WTC11 (cell line): Measurements from ENCODE around the gene CEP135. TPM values are rescaled to one million over a fixed set of nuclear protein-coding genes. Genes with fewer than 3 reads are reported as not detected.

Experiments
- ATAC-seq: fragments of 200-7000 bp; cut with Tn5 transposase; 2 replicates; pipeline ENCODE4 v1.10.0; 2021; ENCODE audit warnings: mild to moderate bottlenecking, moderate library complexity
- CTCF ChIA-PET: fragments of 300-600 bp; sonication (Branson Sonifier 250); formaldehyde crosslinking; loops from one replicate; lab custom pipeline; 2021; ENCODE audit warnings: antibody characterized with exemption; lab: Charles Lee
- POLR2A ChIA-PET: fragments of 350-600 bp; sonication (Branson Sonifier 250); formaldehyde crosslinking; loops from one replicate; lab custom pipeline; 2021; ENCODE audit warnings: antibody characterized with exemption; lab: Charles Lee
- DNase-seq: peaks from one replicate; pipeline ENCODE4 v3.0.0; 2021; ENCODE audit warnings: low spot score
- H3K27ac Mint-ChIP-seq: 2 replicates; pipeline ENCODE4 v1.8.0; 2021; ENCODE audit warnings: mixed read lengths
- H3K27me3 Mint-ChIP-seq: 2 replicates; pipeline ENCODE4 v1.8.0; 2021; ENCODE audit warnings: low read depth, mild to moderate bottlenecking, moderate library complexity, mixed read lengths
- H3K36me3 Mint-ChIP-seq: 2 replicates; pipeline ENCODE4 v1.8.0; 2021; ENCODE audit warnings: mixed read lengths
- H3K4me1 Mint-ChIP-seq: 2 replicates; pipeline ENCODE4 v1.8.0; 2022; ENCODE audit warnings: mixed read lengths
- H3K4me3 Mint-ChIP-seq: 2 replicates; pipeline ENCODE4 v1.8.0; 2021; ENCODE audit warnings: mild to moderate bottlenecking, moderate library complexity, mixed read lengths
- H3K9me3 Mint-ChIP-seq: 2 replicates; pipeline ENCODE4 v1.8.0; 2021; ENCODE audit warnings: mixed read lengths
- AR ChIP-seq: fragments of 250-450 bp; sonication (Bioruptor Pico); IDR thresholded peaks from 2 replicates; pipeline ENCODE4 v1.9.0; 2021; ENCODE audit warnings: mild to moderate bottlenecking
- ATF2 ChIP-seq: sonication (generic); formaldehyde crosslinking; IDR thresholded peaks from 2 replicates; pipeline ENCODE4 v1.8.1; 2022; ENCODE audit warnings: low read depth, missing genetic modification reagents, borderline replicate concordance
- ERG ChIP-seq: fragments of 250-450 bp; sonication (Bioruptor Pico); IDR thresholded peaks from 2 replicates; pipeline ENCODE4 v1.8.0; 2021; ENCODE audit warnings: mild to moderate bottlenecking
- FOXP1 ChIP-seq: sonication (generic); formaldehyde crosslinking; IDR thresholded peaks from 2 replicates; pipeline ENCODE4 v1.8.0; 2022; ENCODE audit warnings: missing genetic modification reagents, mild to moderate bottlenecking, moderate library complexity, borderline replicate concordance
- MLX ChIP-seq: sonication (generic); formaldehyde crosslinking; IDR thresholded peaks from 2 replicates; pipeline ENCODE4 v1.8.1; 2023; ENCODE audit warnings: mild to moderate bottlenecking, missing genetic modification reagents, moderate library complexity
- PRDM15 ChIP-seq: sonication (generic); formaldehyde crosslinking; IDR thresholded peaks from 2 replicates; pipeline ENCODE4 v1.8.0; 2022; ENCODE audit warnings: missing genetic modification reagents
- RORB ChIP-seq: fragments of 250-450 bp; sonication (Bioruptor Pico); IDR thresholded peaks from 2 replicates; pipeline ENCODE4 v1.9.0; 2021; ENCODE audit warnings: mild to moderate bottlenecking
- SMAD4 ChIP-seq: sonication (generic); formaldehyde crosslinking; IDR thresholded peaks from 2 replicates; pipeline ENCODE4 v1.8.0; 2022; ENCODE audit warnings: mild to moderate bottlenecking, missing genetic modification reagents
- STAT6 ChIP-seq: sonication (generic); formaldehyde crosslinking; conservative IDR thresholded peaks from 2 replicates; pipeline ENCODE4 v1.8.1; 2023; ENCODE audit warnings: mild to moderate bottlenecking, low read depth, missing genetic modification reagents, moderate library complexity
- TEAD4 ChIP-seq: sonication (generic); formaldehyde crosslinking; IDR thresholded peaks from 2 replicates; pipeline ENCODE4 v1.8.0; 2022; ENCODE audit warnings: mild to moderate bottlenecking, missing genetic modification reagents
- ZNF671 ChIP-seq: fragments of 250-450 bp; sonication (Bioruptor Pico); IDR thresholded peaks from 2 replicates; pipeline ENCODE4 v1.8.0; 2021; ENCODE audit warnings: mild to moderate bottlenecking
- total RNA-seq: library from RNA; stranded (reverse); gene quantifications from 3 replicates; pipeline ENCODE4 v1.2.3, GENCODE V29; 2021
- TF ChIP-seq, protein P1 (sequence below): sonication (generic); formaldehyde crosslinking; IDR thresholded peaks from 2 replicates; pipeline ENCODE4 v1.8.1; 2022; ENCODE audit warnings: low read depth, mild to moderate bottlenecking, moderate library complexity, missing genetic modification reagents, borderline replicate concordance
- TF ChIP-seq, protein P2 (sequence below): fragments of 250-450 bp; sonication (Bioruptor Pico); conservative IDR thresholded peaks from 2 replicates; pipeline ENCODE4 v1.9.0; 2021; ENCODE audit warnings: mild to moderate bottlenecking
- TF ChIP-seq, protein P3 (sequence below): sonication (generic); formaldehyde crosslinking; IDR thresholded peaks from 2 replicates; pipeline ENCODE4 v1.8.1; 2022; ENCODE audit warnings: mild to moderate bottlenecking, missing genetic modification reagents, moderate library complexity, borderline replicate concordance

CEP135 gene
- total RNA-seq, 1 experiment from 2014 or later, result 13.6 TPM

- no peaks in the 10 kb centered on the region for H3K36me3 Mint-ChIP-seq
- H3K27ac Mint-ChIP-seq, result peak overlapping the region; percentile 75
- DNase-seq (no peak), ATAC-seq (peak; percentile 56)
- no peaks in the 10 kb centered on the region for H3K27me3 Mint-ChIP-seq
- ChIA-PET CTCF (no interaction called here), POLR2A (no interaction called here)
- H3K4me1 Mint-ChIP-seq, result peaks cover 64% of the 10 kb centered on the region
- TF ChIP-seq PRDM15 (CRISPR knock-in tag) (peak; percentile 70), RORB (no peak), STAT6 (CRISPR knock-in tag) (no peak), ERG (CRISPR knock-in tag) (no peak)
- TF ChIP-seq, protein P1, sequence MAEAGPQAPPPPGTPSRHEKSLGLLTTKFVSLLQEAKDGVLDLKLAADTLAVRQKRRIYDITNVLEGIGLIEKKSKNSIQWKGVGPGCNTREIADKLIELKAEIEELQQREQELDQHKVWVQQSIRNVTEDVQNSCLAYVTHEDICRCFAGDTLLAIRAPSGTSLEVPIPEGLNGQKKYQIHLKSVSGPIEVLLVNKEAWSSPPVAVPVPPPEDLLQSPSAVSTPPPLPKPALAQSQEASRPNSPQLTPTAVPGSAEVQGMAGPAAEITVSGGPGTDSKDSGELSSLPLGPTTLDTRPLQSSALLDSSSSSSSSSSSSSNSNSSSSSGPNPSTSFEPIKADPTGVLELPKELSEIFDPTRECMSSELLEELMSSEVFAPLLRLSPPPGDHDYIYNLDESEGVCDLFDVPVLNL (CRISPR knock-in tag), result no peak
- peaks cover 7% of the 10 kb centered on the region for H3K9me3 Mint-ChIP-seq
- H3K4me3 Mint-ChIP-seq, result no peak overlapping the region
These were observed 106.6 kb downstream of the CEP135 start for GRCh38 chr4:56055027-56055977.

GRCh38 chr4:56055991-56056390 is 107.2 kb downstream of the CEP135 start:
- Mint-ChIP-seq H3K27me3 (no peaks in the 10 kb centered on the region), H3K9me3 (peaks cover 11% of the 10 kb centered on the region), H3K4me1 (peaks cover 59% of the 10 kb centered on the region), H3K36me3 (no peaks in the 10 kb centered on the region), H3K4me3 (no peak overlapping the region), H3K27ac (peak overlapping the region; percentile 54; the same call in 1 of the 2 replicates)
- ChIA-PET POLR2A (interaction anchor here (0.7 kb wide), 1 partner anchor 69 kb away, joined by 3 read pairs; no protein-coding TSS in a partner anchor), CTCF (no interaction called here)
- DNase-seq (no peak), ATAC-seq (no peak)
- TF ChIP-seq, protein P2, sequence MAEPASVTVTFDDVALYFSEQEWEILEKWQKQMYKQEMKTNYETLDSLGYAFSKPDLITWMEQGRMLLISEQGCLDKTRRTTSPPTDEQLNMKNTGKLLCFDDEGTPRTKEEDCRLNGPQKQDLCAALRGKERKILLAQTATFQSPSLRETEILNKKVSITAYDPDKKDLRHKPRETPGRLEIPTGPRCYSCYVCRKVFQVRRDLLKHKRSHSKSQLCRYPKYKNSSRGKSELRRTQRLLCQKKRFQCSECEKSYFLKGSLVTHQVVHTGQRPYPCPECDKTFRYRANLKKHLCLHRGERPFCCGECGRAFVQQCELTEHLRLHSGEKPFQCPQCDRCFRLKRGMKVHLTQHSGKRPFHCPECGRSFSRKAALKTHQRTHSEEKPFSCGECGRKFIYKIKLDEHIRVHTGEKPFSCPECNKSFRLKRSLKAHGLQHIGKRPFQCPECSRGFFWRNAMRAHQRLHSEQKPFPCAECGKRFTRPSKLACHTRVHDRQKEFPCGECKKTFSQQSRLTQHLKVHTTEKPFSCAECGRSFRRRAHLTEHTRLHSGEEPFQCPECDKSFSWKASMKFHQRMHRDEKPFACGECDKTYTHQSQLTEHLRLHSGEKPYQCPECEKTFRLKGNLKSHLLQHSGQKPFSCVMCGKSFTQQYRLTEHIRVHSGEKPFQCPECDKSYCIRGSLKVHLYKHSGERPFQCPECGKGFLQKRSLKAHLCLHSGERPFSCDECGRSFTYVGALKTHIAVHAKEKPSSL (CRISPR knock-in tag), result no peak
- TF ChIP-seq ZNF671 (CRISPR knock-in tag), result no peak
- TF ChIP-seq, protein P3, sequence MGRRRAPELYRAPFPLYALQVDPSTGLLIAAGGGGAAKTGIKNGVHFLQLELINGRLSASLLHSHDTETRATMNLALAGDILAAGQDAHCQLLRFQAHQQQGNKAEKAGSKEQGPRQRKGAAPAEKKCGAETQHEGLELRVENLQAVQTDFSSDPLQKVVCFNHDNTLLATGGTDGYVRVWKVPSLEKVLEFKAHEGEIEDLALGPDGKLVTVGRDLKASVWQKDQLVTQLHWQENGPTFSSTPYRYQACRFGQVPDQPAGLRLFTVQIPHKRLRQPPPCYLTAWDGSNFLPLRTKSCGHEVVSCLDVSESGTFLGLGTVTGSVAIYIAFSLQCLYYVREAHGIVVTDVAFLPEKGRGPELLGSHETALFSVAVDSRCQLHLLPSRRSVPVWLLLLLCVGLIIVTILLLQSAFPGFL (CRISPR knock-in tag), result no peak
- no peak for TF ChIP-seq MLX (CRISPR knock-in tag)
- no peak for TF ChIP-seq ATF2 (CRISPR knock-in tag)
- TF ChIP-seq SMAD4, result no peak
- TF ChIP-seq FOXP1 (CRISPR knock-in tag), result no peak
- no peak for TF ChIP-seq TEAD4 (CRISPR knock-in tag)
- TF ChIP-seq AR (CRISPR knock-in tag), result no peak
